Stimulated activated CD8-positive, alpha-beta memory T cell treated with anti-CD3 and anti-CD28 coated beads, Interleukin-4, amount 100 ng/mL, for 48 hours (primary cell): Measurements from ENCODE around the gene CRYBG1.

Experiments
- DNase-seq: peaks from one replicate; pipeline ENCODE4 v3.0.0-alpha.2; 2020

CRYBG1 gene

DNA sequence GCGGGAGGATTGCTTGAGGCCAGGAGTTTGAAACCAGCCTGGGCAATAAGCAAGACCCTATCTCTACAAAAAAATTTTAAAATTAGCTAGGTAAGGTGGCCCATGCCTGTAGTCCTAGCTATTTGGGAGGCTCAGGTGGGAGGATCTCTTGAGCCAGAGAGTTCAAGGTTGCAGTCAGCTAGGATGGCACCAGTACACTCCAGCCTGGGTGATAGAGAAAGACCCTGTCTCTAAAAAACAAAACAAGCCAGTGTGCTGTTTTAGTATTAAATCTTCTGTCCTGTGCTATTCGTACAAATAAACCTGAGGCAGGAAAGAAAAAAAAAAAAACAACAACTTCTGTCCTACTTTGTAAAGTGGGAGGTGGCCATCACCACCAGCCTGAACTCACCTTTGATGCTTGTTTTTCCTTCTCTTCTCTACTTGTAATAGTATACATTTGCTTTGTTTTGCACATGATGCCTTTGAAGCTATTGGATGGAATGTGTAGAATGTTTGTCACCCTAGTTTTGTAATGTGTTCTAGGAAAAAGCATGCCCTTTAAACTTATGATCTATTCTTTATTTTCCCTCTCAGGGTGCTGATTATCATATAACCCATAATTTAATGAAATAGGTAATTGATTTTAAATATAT, 102.5 kb downstream of the CRYBG1 start:
- DNase-seq: no peak

DNA sequence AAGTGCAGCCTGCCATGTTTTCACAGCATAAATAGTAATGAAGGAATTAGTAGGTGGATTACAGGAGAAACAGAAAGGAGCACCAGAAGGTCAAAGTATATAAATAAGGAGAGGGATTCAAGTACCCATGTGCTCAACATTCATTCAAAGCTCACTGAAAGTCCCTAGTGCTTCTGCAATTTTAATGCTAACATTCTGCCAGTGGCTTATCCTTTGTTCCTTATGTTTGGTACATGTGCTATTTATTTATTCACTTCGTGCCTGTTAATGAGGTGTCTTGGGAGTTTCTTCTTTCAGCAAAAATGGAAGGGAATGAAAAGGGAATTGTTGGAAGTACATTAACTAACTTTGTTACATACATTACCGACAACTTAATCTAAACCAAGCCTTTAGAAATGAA, 105.7 kb downstream of the CRYBG1 start:
- DNase-seq: no peak

DNA sequence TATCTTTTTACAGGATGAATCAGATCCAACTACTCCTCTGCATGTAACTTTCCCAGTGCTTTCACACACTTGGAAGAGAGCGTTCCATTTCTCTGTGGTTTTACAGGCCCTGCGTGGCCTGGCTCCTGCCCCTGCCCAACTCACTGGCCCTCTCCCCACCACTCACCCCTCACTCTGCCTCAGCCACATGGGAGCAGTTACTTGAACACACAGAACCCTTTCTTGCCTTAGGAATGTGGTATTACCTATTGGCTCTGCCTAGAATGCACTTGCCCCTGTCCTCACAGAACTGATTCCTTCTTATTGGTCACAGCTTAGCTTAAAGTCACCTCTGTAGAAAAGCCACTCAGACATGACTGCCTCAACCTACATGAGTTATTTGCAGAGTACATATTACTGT, 108.4 kb downstream of the CRYBG1 start:
- no peak for DNase-seq

DNA sequence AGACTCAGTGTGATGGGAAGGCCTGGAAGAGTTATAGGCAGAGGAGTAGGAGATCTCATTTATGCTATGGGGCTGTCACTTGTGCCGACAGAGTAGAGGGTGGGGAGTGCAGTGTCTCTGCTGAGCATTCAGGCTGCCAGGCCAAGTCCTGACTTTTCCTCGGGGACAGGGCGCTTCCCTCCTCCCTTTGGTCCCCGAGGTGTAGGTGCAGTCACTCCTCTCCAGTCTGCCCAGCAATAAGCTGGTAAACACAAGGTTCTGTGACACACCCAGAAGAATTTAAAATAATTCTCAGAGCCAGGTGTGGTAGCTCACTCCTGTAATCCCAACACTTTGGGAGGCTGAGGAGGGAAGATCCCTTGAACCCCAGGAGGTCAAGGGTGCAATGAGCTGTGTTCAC, 109.4 kb downstream of the CRYBG1 start:
- DNase-seq: no peak

DNA sequence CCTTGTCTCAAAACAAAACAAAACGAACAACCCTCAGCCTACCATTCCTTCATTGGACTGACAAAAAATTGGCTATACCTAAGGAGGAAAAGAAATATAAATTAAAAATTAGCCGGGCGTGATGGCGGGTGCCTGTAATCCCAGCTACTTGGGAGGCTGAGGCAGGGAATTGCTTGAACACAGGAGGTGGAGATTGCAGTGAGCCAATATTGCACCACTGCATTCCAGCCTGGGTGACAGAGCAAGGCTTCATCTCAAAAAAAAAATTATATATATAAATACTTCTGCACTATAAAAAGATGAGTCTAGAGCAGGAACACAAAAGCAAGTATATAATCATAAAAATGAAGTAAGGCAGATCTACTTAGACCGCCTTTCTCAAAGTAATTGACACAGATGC, 109.8 kb downstream of the CRYBG1 start:
- no peak for DNase-seq

DNA sequence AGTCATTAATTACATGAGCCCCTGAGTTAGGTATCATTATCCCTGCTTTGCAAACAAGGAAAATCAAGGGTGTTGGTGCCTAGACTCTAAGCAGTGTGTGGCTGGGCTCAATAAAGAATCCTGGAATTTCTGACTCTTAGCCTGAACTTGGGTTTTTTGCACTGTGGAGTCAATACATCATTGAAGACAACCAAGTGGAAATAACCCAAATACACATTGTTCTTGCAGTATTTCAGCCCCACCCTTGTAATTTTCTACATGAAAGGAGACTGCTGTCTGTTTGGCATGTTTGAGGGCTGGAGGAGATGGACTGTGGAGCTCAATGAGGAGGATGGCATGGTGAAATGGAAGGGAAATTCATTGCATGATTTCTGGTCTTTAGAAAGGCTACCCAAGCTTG, 110.3 kb downstream of the CRYBG1 start:
- DNase-seq: no peak

DNA sequence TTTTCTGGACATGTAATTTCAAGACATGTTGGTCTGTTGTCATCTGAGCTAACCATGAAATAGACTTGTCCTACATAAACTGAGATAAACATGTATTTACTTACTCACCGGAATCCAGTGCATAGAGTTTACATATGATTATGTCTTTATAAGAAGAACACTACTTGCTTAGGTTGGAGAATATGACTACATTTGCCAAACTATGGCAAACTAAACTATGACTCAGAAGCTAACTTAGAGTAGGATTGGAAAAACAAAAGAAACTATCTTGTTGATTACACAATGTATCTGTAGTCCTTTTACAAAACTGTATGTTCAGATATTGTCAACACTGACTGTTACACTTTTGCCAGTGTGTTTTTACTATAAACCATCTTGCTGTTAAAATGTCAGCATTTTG, 113.3 kb downstream of the CRYBG1 start:
- DNase-seq: no peak

DNA sequence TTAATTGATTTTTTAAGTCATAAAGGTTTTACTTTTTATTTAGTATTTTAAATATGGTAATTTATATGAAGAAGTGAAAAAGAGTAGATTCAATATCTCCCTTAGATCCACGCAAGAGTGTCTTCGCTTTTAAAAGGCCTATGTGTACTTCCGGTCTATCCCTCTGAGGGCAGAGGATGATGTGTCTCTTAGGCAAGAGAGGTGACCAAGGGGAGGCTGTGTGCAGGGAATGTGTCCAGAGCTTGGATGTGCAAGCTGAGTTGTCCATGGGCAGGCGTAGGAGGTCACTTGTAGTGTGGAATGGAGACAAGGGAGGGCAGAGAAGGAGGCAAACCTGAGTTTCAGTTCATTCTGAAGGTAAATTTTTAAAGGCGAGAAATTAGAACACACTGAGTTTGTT, 113.9 kb downstream of the CRYBG1 start:
- no peak for DNase-seq

DNA sequence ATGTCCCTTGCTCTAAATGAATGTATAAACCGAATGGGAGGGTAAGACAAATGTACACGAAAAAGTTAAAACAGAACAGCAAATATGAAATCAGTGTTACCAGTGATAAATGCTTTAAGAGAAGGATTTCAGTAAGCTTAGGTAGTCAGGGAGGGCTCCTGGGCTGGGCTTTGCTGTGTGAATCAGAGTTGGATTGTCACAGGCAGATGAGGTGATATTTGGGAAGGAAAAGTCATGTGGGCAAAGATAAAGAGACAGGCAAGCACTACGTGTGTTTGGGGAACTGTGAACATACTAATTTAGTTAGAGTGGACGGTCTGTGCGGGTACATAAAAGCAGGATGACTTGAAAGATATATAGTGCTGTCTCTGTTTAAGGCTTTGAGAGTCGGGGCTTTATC, 114.8 kb downstream of the CRYBG1 start:
- no peak for DNase-seq

DNA sequence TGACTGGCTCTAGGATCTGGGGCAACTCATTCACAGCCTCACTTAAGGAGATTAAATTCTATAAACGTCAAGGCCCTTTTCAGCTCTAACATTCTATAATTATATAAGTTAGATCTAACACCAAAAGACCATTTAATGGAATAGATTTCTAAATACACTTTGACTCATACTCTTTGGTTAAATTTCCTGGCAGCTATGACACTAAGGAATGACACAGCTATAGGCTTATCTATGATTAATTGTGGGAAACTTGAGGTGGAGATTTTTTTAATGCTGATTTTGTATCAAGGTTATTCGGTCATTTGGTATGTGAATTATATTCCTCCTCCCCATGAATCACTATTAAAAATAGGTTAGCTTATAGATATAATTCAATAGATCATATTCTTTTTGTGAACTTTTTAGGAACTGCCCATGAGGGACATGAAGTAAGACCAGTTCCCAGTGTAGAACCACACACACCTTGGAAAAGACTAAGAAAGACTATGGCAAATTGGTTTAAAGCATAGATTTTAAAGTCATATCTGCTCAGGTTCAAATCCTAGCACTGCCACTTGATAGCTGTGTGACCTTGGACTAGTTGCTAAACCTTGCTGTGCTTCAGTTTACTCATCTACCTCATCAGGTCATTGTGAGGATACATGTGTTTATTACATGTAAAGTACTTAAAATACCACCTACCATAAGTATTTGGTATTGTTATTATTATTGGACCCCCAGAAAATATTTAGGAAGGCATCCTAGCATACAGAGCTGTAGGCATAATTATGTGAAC, 116.0 kb downstream of the CRYBG1 start:
- DNase-seq: no peak

DNA sequence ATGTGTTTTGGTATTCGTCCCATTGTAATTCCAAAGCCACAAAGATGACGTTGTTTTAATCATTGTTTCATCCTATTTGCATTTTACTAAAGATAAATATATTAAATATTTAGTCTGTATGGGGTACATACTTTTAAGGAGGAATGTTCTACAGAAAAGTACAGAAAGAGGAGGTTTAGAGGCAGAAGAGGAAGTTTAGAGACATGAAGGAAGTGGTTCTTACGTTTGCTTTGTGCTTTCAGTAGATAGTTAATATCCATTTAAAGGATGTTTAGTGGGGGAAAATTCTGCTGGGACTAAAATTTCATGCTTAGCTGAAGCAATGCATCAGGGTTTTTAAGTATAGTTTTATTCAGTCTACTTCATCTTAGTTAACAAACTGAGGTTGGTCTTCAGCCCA, 116.6 kb downstream of the CRYBG1 start:
- DNase-seq: no peak

DNA sequence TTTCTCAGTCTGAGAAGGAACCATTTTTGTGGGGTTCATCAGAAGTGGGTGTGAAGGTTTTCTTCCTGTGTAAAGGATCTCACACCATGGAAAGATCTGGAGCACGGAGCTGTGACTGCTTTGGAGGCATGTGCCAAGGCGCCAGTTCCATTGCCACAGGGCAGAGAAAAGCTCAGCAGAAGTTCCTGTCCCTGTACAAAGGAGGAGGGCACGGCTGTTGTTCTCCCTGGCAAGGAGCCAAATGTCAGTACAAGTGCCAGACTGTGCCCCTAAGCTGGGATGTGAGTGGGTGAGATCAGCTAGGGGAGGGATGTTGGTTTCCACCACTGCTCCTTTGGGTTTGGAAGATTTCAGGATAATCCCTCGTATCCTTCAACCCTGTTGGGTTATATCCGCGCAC, 117.3 kb downstream of the CRYBG1 start:
- no peak for DNase-seq

DNA sequence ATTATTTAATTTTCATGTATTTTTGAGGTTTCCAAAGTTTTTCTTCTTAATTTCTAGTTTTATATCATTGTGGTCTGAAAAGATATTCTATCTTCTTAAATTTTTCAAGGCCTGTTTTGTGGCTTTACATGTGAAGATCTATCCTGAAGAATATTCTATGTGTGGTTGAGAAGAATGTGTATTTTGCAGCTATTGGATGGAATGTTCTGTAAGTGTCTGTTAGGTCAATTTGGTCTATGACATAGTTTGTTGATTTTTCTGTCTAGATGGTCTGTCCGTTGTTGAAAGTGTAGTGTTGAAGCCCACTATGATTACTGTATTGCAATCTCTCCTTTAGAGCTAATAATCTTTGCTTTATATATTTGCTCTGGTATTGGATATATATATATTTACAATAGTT, 125.7 kb downstream of the CRYBG1 start:
- no peak for DNase-seq

DNA sequence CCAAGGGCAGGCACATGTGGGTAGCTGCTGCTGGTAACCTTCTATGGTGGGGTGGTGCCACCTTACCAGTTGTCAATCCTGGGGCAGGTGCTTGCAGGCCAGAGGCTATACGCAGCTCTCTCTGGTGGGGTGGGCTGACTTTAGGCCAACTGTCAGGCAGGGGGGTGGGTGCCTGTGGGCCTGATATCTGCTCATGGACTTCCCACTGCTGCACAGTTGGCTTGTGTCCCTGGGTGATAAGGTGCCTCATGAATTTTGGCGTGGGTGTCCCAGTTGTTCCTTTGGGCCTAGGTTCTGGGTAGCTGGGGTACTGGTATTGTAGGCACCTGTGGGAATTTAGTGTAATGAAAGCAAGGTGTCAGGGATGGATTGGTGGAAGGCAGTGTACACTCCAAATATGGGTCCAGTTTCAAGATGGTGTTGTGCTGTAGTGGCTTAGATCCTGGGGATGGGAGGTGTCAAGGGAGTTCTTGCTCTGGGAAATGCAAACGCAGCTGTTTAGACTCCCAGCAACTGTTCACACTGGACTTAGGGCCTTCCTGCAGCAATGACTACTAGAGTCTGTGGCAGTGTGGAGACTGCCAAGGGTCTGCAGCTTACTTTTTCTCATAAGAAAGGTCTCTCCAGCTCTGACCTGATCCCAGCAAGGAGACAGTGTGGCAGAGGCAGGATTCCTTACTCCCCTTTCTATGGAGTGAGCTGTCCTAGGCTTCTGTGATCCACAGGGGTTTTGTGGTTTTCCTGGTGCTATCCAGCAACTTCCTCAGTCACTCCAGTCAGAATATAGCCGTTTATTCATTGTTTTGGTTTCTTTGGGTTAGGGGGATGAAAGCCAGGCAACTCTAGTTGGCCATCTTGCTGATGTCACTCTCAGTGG, 128.2 kb downstream of the CRYBG1 start:
- DNase-seq: no peak

DNA sequence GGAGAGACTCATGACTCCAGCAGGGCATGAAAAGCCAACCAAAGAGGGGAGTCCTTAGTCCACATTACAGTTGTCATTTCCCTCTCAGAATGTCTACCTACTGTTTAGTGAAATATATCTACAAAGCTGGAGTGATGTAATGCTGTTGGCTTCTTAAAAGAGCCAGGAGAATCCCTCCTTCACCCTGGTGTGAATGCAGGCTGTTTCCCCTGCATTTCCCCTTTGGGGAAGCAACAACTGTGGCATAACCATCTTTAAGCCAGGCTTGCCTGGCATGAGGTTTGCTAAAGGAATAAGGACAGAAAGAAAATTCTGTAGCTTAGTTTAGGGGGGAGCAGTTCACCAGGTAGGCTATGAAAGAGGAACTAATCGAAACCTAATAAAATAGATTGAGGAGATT, 129.5 kb downstream of the CRYBG1 start:
- no peak for DNase-seq

DNA sequence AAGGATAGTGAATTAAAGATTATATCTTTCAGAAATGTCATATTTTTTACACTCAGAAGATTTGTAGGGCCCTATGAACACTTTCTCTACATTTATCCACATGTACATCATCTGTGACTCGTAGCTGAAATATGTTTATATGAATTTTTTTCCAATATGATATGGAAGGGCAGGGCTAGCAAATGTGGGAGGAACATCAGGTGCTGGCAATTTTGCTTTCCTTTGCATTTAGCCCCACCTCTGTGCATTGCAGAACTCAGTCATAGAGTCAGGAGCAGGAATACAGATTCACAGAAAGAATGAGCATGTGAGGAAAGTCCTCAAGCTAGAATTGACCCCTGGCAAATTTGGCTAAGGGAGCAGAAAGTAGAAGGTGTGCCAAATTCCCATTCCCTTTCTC, 129.9 kb downstream of the CRYBG1 start:
- DNase-seq: no peak

DNA sequence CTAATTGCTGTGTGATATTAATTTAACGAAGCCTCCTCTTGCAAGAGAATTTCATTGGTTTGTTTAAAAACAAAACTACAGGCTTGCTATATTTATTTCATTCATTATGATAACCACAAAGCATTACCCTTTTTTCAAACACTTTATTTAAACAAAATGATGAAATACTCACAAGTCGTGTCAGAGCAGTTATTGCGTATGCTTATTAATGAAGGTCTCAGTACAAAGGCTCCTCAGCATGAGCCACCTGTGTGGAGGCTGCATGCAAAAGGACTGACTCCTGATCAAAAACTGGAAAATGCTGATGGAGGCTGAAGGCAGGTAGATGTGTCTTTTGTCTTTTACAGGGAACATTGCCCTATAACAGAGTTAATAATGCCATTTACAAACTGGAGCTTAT, 130.5 kb downstream of the CRYBG1 start:
- no peak for DNase-seq

DNA sequence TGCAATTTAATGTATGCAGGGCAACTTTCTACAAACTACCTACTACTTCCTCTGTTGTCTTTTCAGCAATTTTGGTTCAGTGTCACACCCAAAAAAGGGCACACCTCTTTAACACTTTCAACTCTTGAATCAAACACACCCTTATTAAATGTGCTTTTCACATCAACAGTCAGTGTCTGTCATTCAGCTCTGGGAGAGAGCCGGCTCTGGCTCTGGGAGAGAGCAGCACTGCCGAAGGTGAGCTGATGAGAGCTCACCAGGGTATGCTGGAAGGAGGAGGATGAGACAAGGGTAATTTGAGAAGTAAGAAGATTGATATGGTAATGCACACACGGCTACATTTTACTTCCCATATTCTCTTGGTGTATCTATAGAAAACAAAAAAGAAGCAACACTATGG, 134.5 kb downstream of the CRYBG1 start:
- DNase-seq: no peak

DNA sequence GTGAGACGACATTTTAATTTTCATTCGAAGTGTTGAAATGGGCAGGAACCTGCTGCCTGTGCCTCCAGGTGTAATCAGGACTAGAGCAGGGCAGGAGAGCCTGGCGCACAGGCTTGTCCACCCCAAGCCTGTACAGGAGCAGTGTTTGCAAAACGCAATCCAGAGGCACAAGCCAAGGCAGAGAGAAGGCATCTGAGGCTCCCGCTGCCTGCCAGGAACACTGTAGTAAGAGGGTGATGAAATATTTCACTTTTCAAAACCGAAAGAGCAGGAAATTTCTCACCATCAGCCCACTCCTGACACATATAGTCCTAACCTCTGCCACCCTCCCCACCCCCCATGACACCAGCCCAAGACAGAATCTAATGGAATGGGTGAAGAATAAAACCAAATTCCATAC, 136.3 kb downstream of the CRYBG1 start:
- DNase-seq: no peak

DNA sequence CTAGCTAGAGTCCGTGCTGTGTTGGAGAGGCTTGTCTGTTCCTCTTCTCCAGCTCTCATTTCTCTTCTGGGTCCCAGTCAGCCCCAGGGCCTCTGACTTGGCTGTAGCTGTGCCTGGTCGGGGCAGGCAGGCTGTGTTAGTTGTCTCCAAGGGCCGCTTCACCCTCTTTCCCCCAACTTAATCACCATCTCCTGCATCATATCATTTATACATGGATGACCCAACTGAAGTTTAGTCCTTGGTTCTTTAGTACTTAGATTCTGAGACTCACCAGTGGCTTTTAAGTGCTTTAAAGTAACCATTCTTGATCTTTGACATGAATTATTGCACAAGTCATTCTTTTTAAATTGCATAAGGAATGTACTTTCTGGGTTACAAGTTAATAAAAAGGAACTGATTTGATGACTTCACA, 141.4 kb downstream of the CRYBG1 start:
- no peak for DNase-seq

DNA sequence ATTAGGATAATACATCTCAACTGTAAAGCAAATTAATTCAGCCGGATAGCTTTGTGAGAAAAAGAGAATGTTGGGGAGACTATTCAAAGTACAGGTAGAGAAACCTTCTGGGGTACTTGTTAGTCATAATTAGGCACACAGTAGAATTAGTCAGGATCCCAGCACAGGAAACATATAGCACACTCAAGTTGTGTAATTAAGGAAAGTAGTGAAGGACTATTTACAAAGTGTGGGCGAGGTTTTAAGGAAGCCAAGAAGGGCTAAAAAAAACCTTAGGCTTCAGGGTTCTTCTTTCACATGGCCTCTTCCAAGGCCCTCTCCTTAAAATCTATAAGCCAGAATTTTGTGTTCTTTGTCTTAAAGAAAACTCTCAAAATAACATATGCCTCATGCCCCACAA, 142.0 kb downstream of the CRYBG1 start:
- DNase-seq: no peak

DNA sequence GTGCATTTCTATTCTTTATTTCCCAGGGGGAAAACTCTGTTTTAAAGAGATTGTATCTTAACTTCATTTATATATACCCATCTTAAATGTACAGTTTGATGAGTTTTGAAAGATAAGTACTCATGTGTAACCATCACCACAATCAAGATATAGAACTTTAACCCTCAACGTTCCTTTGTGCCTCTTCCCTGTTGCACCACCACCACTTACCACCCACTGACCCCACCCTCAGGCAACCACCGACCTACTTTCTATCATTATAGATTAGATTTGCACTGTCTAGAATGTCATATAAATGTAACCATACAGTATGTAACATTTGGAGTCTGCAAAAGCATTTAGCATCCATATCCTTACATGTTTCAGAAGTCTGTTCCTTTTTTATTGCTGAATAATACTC, 147.8 kb downstream of the CRYBG1 start:
- DNase-seq: no peak

DNA sequence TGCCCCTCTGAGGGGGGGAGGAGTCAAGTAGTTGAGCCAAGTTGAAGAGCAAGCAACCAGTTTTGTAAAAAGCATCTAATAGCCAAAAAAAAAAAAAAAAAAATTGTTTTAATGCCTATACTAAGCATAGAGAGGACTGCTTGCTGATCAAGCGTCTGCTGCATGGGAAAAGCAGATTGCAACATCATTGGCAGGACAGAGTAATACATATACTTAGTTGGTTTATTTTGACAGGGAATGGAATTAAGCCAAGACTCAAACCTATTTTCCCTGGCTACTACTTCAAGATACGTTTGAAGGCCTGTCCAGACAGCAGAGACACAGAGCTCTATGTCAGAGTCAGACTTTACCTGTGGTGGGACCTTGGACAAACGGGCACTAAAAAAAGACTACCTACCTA, 148.3 kb downstream of the CRYBG1 start:
- no peak for DNase-seq
